GM19463 (cell line): ENCODE results near the gene GRWD1.
"Not testable (repeated sequence)": the region's sequence is repeated elsewhere in the genome, so short reads cannot be mapped to it uniquely, and the experiment has no call there.

Experiments used
- ATAC-seq: cut with Tn5 transposase; IDR thresholded peaks from one replicate; pipeline ENCODE4 v1.9.1; 2021; ENCODE audit warnings: mild to moderate bottlenecking, moderate library complexity; ENCODE audit not compliant: unreplicated experiment

The GRWD1 gene

GRCh38 chr19:48477698-48478338, 32.0 kb downstream of the GRWD1 start:
- no peak for ATAC-seq

GRCh38 chr19:48478339-48479256, 32.8 kb downstream of the GRWD1 start:
- no peak for ATAC-seq

GRCh38 chr19:48479686-48480085, 33.9 kb downstream of the GRWD1 start:
- no peak for ATAC-seq

DNA sequence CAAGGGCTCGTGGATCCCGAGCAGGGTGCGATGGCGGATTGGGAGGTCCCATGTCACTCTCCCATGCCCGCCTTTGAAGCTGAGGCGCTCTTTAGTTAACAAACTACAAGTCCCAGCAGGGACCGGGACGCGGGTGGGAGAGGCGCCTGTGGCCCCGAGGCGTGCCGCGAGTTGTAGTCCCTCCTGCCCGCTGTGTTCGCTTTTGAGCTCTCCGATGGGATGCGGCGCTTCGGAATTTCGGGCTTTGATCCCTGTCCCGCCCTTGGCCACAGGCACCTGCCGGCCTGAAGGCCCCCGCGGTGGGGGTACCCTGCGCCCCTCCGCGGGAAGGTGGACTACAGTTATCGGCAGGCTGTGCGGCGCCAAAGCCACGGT, 34.4 kb downstream of the GRWD1 start:
- ATAC-seq: no peak

DNA sequence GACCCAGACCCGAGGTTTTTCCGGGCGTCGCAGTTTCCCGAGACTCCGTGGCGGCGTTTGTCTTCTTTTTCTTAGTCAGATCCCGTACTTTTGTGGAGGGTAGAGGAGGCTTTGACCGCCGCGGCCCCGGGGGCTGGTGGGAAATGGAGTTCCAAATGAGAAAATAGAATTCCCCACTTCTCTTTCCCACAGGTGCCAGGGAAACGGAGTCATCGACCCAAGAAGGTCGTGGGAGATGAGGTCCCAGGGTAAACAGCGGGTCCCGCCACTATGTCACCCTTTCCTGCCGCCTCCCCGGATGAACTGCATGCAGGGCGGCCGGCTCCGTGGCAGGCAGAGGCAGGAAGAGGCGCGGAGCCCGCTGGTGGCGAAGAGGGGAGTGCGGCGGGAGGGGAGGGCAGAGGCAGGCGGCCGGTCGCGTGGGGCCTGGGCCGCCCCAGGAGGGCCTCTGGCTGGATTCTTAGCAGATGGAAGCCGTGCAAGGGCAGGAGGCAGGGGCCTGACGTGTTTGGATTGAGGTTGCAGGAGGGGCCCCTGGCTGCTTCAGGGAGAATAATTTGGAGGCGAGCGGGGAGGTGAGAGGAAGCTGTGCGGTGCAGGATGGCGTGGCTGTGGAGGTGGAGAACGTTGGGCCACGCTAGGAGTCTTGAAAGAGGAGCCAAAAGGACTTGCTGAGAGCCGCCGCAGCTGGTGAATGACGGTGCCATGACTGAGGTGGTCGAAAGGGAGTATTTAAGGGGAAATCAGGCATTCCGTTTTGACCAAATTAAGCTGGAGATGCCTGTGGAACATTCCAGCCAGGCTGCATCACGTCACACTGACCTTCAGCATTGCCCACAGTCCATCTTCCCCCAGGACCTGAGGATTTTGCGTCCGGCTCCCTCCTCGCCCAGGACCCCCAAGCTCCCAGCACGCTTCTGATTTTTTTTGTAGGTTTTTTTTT, 35.0 kb downstream of the GRWD1 start:
- no peak for ATAC-seq

GRCh38 chr19:48481846-48482639, 36.3 kb downstream of the GRWD1 start:
- ATAC-seq: no peak

DNA sequence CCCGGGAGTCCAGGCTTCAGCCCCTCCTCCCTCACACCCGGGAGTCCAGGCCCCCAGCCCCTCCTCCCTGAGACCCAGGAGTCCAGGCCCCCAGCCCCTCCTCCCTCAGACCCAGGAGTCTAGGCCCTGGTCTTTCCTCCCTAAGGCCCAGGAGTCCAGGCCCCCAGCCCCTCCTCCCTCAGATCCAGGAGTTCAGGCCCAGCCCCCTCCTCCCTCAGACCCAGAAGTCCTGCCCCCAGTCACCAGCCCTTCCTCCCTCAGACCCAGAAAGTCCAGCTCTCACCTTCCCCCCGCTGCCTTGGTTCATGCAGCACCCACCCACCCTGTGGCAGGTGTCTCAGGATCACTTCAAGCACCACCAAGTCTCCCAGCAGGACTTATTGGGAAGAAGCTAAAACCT, 37.5 kb downstream of the GRWD1 start:
- ATAC-seq: no peak

DNA sequence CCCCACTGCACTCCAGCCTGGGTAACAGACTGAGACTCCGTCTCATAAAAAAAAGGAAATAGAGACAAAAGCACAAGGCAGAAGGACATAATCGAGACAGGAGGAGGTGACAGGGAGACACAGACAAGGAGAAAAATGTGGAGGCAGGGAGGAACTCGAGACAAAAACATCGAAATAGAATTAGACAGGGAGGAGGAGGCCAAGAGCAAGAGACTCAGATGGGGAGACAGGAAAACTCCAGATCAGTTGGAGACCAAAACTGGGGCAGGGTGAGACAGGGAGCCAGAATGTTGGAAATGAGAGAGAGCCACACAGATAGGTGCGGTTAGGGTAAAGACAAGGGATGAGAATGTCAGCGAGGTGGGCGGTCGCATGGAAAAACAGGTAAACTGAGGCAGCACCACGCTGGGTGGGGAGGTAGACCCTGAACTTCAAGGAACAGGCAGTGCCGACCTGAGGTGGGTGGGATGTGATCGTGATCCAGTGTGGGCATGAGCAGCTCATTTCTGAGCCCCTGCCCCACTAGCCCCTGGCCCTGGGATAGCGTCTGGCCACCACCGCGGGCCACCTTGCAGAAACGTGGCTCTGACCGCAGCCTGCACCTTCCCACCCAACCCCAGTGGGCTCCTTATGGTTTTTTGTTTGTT, 38.6 kb downstream of the GRWD1 start:
- ATAC-seq: no peak

GRCh38 chr19:48484931-48485612, 39.3 kb downstream of the GRWD1 start:
- no peak for ATAC-seq

DNA sequence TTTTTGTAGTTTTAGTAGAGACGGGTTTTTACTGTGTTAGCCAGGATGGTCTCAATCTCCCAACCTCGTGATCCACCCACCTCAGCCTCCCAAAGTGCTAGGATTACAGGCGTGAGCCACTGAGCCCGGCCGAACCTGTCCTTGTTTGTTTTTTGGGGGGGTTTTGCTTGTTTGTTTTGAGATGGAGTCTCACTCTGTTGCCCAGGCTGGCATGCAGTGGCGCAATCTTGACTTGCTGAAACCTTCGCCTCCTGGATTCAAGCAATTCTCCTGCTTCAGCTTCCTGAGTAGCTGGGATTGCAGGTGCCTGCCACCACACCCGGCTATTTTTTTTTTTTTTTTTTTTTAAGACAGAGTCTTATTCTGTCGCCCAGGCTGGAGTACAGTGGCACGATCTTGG, 40.9 kb downstream of the GRWD1 start:
- not testable (repeated sequence) for ATAC-seq

GRCh38 chr19:48487544-48487943, 41.8 kb downstream of the GRWD1 start:
- no peak for ATAC-seq

DNA sequence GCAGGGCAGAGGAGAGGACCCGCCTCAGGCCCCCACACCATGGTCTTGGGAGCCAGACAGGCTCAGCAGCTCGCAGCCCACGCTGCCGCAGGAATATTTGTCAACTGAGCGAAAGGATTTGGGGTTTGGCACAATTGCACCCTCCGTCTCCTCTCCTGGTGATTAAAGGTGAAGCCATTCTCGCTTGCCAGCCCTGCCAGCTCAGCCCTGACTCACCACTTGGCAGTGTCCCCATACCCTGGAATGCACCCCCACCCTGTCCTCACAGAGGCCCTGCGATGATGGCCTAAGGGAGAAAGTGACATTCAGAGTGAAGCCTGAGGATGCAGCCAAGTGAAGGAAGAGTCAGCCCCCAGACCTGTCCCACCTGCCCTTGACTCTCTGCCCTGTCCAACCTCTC, 42.2 kb downstream of the GRWD1 start:
- no peak for ATAC-seq

DNA sequence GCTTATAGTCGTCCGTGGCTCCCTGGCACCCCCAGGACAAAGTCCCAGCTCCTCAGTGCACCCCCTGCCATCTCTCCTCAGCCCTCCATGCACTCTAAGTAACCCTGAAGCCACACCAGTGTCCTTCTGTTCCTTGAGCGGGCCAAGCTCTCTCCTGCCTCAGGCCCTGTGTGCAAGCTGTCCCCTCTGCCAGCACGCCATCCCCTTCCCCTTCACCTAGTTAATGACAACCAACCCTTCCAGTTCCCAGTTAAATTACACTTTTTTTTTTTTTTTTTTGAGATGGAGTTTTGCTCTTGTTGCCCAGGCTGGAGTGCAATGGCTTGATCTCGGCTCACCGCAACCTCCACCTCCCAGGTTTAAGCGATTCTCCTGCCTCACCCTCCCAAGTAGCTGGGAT, 42.7 kb downstream of the GRWD1 start:
- not testable (repeated sequence) for ATAC-seq

DNA sequence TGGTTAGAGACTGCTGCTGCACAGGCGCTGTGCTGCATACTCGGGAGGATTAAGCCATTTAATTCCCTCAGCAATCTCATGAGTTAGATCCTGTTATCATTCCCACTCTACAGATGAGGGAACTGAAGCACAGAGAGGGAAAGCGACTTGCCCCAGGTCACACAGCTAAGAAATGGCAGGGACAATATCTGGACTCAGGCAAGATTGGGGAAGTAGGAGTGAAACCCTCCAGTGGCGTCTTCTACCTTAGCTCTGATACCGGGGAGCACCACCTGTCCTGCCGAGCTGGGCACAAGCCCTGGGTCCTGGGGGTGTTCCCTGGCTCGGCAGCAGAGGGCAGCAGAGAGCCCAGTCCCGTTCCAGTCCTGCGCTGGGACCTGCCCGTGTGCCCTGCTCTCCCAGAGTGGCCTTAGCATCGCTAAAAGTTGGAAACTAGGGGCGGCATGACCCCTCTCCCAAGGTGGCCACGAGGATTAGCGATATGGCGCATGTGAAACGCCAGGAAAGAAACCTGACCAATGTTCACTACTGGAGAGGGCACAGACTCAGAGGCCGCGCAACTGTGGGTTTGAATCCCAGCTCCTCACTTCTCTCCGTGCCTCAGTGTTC, 43.9 kb downstream of the GRWD1 start:
- ATAC-seq: no peak

DNA sequence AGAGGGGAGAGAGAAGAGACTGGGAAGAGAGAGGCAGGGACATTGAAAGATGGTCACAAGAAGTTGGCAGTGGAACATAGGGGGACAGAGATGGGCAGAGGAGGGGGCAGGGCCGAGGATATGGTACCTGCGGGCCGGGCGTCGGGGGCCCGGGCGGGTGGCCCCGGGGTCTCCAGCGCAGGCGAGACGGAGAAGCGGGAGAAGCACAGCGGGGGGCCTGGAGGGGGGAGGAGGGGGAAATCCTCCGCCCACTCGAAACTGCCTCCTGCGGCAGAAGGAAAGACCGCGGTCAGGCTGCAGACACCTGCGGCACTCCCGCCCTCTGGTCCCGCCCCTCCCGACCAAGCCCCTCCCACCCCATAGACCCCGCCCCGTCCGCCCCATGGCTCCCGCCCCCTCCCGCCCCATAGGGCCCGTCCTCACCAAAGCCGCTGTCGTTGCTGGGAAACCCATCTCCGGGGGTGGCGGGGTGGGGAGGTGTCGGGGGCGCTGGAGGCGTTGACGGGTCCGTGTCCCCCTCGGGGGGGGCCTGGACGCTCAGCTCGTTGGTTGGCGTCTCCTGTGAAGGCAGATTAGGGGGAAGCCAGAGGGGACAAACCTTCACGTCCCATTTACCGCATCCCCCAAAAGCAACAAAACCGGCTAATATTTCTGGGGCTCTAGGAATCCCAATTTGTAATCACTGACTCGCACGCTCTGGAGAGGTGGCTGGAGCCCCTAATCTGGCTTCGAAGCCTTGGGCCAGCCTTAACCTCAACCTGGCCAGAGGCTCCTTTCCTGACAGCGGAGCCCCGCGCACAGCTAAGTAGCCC, 45.4 kb downstream of the GRWD1 start:
- ATAC-seq: no peak

- no peak for ATAC-seq
These were observed 46.0 kb downstream of the GRWD1 start for GRCh38 chr19:48491793-48492123.

DNA sequence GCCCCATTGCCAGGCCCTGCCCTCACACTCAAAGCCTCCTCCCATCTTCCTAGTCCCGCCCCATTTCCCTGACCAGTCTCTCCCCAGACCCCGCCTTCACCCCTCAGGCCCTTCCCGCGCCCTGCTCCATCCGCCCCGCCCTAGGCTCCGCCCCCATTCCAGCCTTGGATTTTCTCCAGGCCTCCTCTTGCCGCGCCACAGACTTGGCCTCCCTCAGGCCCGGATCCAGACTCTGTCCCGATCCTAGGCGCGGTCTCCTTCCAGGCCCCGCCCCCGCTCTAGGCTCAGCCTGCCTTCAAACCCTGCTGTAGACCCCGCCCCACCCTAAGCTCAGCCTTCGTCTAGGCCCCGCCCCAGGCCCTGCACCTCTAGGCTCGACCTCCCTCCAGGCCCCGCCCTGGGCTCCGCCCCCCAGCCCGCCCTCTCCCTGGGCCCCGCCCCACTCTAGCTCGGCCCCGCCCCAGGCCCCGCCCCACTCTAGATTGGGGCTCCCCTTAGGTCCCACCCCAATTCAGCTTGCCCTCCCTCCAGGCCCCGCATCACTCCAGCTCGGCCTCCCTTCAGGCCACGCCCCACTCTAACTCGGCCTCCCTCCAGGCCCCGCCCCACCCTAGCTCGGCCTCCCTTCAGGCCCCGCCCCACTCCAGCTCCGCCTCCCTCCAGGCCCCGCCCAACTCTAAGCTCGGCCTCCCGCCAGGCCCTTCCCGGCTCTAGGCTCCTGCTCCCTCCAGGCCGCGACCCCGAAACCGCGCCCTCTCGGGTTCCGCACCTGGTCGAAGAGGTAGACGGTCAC, 47.3 kb downstream of the GRWD1 start:
- peak; percentile 46 for ATAC-seq
